ENCODE results near the gene GFPT2. TPM values are rescaled to one million over a fixed set of nuclear protein-coding genes. Genes with fewer than 3 reads are reported as not detected.
A peak's percentile ranks its signal among the peaks of the same experiment; 100 is the strongest.

Gene GFPT2
- total and polyA plus RNA-seq, 8 donors, result 0.83 to 10.6 (median 4.2) TPM

GRCh38 chr5:180349391-180349790 is 3.7 kb downstream of the GFPT2 start:
- no peak overlapping the region for H3K27ac ChIP-seq
- ATAC-seq, result no peak
- WGBS, 2 donors, result 82 to 90% methylated on average over 8 of the region's 8 CpGs

GRCh38 chr5:180348336-180348735 is 4.8 kb downstream of the GFPT2 start:
- FAIRE-seq, result no peak
- TF ChIP-seq CTCF (IDR thresholded peaks at IDR 0.05), result no peak
- WGBS, 2 donors, result 90 to 94% methylated on average over 7 of the region's 7 CpGs
- intact Hi-C loops (cut with DNase I), result no loop called here
- Histone ChIP-seq H3K36me3 (no peaks in the 10 kb centered on the region), H3K27ac (no peak overlapping the region), H3K9me3 (no peaks in the 10 kb centered on the region), H3K4me1 (peaks cover 0 to 2% (median 0%) of the 10 kb centered on the region in 3 donors), H3K4me3 (no peak overlapping the region), H3K27me3 (no peaks in the 10 kb centered on the region)
- peak in 1 of 6 donors; percentile 23 for DNase-seq
- ATAC-seq, result no peak

More at GRCh38 chr5:180349391-180349790, 3.7 kb downstream of the GFPT2 start:
- Histone ChIP-seq H3K36me3 (no peaks in the 10 kb centered on the region), H3K4me1 (peaks cover 3 to 6% (median 5%) of the 10 kb centered on the region in 3 donors), H3K9me3 (no peaks in the 10 kb centered on the region), H3K27me3 (no peaks in the 10 kb centered on the region), H3K4me3 (no peak overlapping the region)
- FAIRE-seq, result no peak
- intact Hi-C loops (cut with DNase I), result no loop called here
- DNase-seq, result peak in 1 of 6 donors; percentile 23
- no peak for TF ChIP-seq CTCF (IDR thresholded peaks at IDR 0.05)

GRCh38 chr5:180347702-180348101 is 5.4 kb downstream of the GFPT2 start:
- FAIRE-seq, result no peak
- WGBS, 2 donors, result 82 to 84% methylated on average over 10 of the region's 10 CpGs
- intact Hi-C loops (cut with DNase I), result no loop called here

GRCh38 chr5:180346358-180346757 is 6.8 kb downstream of the GFPT2 start:
- Histone ChIP-seq H3K4me1 (no peaks in the 10 kb centered on the region), H3K9me3 (no peaks in the 10 kb centered on the region), H3K36me3 (no peaks in the 10 kb centered on the region), H3K27me3 (no peaks in the 10 kb centered on the region), H3K4me3 (no peak overlapping the region), H3K27ac (no peak overlapping the region)
- TF ChIP-seq CTCF (IDR thresholded peaks at IDR 0.05), result no peak
- no peak for ATAC-seq
- 94% methylated on average over 14 of the region's 14 CpGs for WGBS, 2 donors
- intact Hi-C loops (cut with DNase I), result no loop called here
- DNase-seq, result peak in 1 of 6 donors; percentile 56
- FAIRE-seq, result no peak

More at GRCh38 chr5:180347702-180348101, 5.4 kb downstream of the GFPT2 start:
- TF ChIP-seq CTCF (IDR thresholded peaks at IDR 0.05), result no peak
- Histone ChIP-seq H3K27me3 (no peaks in the 10 kb centered on the region), H3K4me1 (peaks cover 0 to 2% (median 0%) of the 10 kb centered on the region in 3 donors), H3K36me3 (no peaks in the 10 kb centered on the region), H3K4me3 (no peak overlapping the region), H3K9me3 (no peaks in the 10 kb centered on the region), H3K27ac (no peak overlapping the region)
- ATAC-seq (no peak), DNase-seq (peak in 1 of 6 donors; percentile 35)

- DNase-seq (peak in 1 of 6 donors; percentile 20), FAIRE-seq (no peak), ATAC-seq (no peak)
- Histone ChIP-seq H3K9me3 (no peaks in the 10 kb centered on the region), H3K4me1 (no peaks in the 10 kb centered on the region), H3K36me3 (no peaks in the 10 kb centered on the region), H3K27me3 (no peaks in the 10 kb centered on the region), H3K27ac (no peak overlapping the region), H3K4me3 (no peak overlapping the region)
- WGBS, 2 donors, result 92 to 96% methylated on average over 8 of the region's 8 CpGs
- TF ChIP-seq CTCF (IDR thresholded peaks at IDR 0.05), result no peak
- intact Hi-C loops (cut with DNase I), result no loop called here
These were observed 7.4 kb downstream of the GFPT2 start for GRCh38 chr5:180345781-180346180.

All from pancreas (tissue), 10 donors.